ENCODE measurements around the gene CDCP2.

GRCh38 chr1:54112705-54113368, 40.0 kb downstream of the CDCP2 start:
- TF ChIP-seq, protein P1, sequence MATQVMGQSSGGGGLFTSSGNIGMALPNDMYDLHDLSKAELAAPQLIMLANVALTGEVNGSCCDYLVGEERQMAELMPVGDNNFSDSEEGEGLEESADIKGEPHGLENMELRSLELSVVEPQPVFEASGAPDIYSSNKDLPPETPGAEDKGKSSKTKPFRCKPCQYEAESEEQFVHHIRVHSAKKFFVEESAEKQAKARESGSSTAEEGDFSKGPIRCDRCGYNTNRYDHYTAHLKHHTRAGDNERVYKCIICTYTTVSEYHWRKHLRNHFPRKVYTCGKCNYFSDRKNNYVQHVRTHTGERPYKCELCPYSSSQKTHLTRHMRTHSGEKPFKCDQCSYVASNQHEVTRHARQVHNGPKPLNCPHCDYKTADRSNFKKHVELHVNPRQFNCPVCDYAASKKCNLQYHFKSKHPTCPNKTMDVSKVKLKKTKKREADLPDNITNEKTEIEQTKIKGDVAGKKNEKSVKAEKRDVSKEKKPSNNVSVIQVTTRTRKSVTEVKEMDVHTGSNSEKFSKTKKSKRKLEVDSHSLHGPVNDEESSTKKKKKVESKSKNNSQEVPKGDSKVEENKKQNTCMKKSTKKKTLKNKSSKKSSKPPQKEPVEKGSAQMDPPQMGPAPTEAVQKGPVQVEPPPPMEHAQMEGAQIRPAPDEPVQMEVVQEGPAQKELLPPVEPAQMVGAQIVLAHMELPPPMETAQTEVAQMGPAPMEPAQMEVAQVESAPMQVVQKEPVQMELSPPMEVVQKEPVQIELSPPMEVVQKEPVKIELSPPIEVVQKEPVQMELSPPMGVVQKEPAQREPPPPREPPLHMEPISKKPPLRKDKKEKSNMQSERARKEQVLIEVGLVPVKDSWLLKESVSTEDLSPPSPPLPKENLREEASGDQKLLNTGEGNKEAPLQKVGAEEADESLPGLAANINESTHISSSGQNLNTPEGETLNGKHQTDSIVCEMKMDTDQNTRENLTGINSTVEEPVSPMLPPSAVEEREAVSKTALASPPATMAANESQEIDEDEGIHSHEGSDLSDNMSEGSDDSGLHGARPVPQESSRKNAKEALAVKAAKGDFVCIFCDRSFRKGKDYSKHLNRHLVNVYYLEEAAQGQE (IDR thresholded peaks at IDR 0.05; ENCODE audit: insufficient replicate concordance, low read depth): no peak
- TF ChIP-seq, protein P2, sequence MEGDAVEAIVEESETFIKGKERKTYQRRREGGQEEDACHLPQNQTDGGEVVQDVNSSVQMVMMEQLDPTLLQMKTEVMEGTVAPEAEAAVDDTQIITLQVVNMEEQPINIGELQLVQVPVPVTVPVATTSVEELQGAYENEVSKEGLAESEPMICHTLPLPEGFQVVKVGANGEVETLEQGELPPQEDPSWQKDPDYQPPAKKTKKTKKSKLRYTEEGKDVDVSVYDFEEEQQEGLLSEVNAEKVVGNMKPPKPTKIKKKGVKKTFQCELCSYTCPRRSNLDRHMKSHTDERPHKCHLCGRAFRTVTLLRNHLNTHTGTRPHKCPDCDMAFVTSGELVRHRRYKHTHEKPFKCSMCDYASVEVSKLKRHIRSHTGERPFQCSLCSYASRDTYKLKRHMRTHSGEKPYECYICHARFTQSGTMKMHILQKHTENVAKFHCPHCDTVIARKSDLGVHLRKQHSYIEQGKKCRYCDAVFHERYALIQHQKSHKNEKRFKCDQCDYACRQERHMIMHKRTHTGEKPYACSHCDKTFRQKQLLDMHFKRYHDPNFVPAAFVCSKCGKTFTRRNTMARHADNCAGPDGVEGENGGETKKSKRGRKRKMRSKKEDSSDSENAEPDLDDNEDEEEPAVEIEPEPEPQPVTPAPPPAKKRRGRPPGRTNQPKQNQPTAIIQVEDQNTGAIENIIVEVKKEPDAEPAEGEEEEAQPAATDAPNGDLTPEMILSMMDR (IDR thresholded peaks at IDR 0.05; ENCODE audit: insufficient read depth, low read length): no peak
